GM18868 (cell line): Measurements from ENCODE around the gene LRMDA.

ENCODE experiments used
- ATAC-seq: cut with Tn5 transposase; IDR thresholded peaks from one replicate; pipeline ENCODE4 v1.9.1; 2021; ENCODE audit warnings: mild to moderate bottlenecking, moderate library complexity; ENCODE audit not compliant: unreplicated experiment

LRMDA gene

DNA sequence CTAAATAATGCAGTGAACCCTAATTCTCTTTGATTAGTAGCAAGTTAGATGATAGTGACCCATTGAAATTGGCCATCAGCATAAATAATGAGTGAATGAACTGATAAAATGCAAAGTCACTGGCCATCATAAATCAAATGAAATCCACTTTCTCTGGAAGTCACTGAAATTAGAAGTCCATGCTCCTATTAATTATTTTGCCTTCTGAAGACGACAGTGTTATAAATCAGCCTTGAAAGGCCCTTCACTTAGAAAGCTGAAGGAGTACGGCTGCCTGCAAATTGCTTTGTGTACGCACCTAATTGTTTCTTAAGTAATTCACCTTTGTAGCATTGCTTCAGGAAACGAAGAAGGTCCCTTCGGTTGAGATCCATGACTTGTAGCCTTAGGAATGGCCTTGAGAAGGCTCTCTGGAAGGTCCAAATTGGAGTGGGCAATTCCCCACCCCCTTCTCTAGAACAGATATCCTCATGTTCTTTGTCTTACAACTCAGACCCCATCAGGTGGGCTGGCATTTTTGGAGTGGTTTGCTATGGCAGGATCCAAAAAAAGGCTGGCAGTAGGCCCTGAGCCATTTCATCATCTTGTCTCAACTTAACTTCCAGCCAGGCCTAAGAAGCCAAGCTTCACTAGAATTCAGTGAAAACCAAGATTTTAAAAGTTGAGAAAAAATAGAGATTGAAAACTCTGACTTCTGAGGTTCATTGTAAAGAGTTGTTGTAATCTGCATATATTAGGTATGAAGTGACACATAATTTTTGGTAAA lies 420.3 kb downstream of the LRMDA start:
- ATAC-seq: no peak

- ATAC-seq: no peak
Observed at GRCh38 chr10:75852851-75853484, 421.5 kb downstream of the LRMDA start.

GRCh38 chr10:75857269-75857846 lies 425.9 kb downstream of the LRMDA start:
- ATAC-seq: no peak

DNA sequence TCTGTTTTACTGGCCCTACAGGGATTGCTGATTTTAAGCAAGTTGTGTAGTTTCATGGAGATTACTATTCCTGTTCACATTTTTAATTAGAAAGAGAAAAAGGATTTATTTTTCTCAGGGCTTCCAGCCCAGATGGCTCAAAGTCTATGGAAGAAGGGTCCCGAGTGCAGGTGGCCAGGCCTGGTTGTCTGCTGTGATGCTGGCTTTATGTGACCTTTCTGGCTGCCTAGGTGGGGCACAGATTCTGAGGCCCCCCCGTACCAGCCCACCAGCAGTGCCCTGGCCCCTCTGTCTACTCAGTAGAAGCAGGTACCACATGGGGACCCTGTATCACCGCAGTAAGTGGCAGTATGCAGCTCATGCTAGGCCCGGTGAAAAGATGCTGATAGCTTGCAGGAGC lies 426.5 kb downstream of the LRMDA start:
- no peak for ATAC-seq

DNA sequence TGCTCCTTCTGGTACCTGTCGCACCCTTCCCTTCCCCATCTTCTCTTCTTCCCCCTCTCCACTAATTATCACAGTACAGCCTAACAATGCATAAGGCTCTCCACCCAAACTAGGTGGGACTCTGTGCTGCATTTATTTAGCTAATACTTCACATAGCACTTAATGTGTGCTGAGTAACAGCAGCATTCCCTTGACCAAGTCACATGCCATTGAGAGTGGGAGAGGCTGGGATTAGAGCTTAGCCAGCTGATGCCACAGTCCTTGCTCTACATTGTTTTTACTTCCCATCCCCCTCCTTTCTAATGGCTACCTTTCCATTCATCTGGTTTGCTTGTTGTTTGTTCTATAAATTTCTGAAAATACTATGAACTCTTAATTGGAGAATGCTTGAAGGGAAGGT lies 426.9 kb downstream of the LRMDA start:
- ATAC-seq: no peak

DNA sequence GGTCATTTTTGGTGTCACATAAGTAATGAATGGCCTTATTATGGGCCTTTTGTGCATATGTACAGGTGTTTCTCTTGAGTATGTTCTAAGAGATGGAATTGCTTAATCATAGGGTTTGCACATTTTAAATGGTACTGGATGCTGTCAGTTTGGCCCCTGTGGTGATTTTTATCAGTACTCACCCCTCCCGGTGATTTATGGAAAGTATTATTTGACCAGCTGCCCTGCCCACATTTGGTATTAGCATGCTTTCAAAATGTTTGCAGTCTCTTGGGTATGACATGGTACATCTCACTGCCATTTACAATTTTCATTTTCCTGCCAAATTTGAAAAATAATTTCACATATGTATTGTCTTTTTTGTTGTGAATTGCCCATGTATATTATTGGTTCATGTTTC lies 427.7 kb downstream of the LRMDA start:
- no peak for ATAC-seq

DNA sequence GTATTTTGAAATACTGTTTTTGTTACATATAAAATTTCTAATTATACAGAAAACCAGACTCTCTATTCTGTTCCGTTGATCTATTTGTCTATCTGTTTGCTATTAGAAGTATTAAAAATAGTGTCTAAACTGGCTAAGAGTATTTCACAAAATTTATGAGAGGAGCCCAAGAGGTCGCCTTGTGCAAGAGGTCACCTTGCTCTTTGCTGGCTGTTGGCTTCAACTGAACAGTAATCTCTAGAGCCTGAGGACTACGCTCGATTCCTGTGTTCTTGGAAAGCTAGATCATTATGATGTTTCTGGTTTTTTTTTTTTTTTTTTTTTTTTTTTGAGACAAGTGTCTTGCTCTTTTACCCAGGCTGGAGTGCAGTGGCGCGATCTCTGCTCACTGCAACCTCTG lies 428.6 kb downstream of the LRMDA start:
- no peak for ATAC-seq

- ATAC-seq: no peak
Observed at GRCh38 chr10:75861582-75861981, 430.2 kb downstream of the LRMDA start.

- ATAC-seq: no peak
Observed at GRCh38 chr10:75862935-75863334, 431.5 kb downstream of the LRMDA start.

GRCh38 chr10:75864717-75865116 lies 433.3 kb downstream of the LRMDA start:
- no peak for ATAC-seq

DNA sequence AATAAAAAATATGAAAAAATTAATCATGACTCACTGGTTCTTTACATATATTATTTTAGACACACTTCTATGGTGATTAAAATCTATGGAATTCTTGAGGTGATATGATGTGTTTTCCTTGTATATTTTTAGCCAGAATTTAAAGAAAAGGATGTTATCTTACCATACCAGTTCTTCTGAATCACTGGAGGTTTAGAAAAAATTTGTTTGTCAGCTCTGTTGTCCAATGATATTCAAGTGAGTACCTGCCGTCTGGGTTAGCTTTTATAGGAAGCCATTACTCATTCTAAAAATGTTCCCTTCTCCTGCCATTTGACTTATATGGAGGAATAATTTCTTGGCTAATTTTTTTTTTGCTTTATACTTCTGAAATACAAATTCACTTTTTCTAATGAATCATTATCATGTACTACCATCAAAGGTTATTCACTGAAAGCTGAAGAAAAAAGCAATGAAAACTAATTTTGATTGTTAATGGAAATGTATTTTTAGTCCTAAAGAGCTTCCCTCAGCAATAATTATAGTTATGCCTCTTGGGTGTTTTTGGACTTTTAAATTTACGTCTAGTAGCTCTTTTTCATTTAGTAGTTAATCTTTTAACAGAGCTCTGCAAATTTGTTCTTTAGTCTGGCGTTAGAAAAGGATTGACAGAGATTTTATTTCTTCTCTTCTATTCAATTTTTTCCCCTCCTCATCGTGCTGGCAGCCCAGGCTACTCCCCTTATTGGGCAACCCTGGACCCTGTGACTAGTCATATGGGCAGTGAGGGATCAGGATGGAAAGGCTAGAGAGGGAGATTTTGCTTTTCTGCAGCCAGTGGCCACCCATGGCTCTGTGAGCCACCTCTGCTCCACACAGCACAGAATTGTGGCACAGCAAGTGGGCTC lies 434.2 kb downstream of the LRMDA start:
- no peak for ATAC-seq

GRCh38 chr10:75866300-75866625 lies 434.8 kb downstream of the LRMDA start:
- no peak for ATAC-seq

GRCh38 chr10:75866731-75867130 lies 435.3 kb downstream of the LRMDA start:
- no peak for ATAC-seq

GRCh38 chr10:75868574-75868973 lies 437.1 kb downstream of the LRMDA start:
- no peak for ATAC-seq

GRCh38 chr10:75870039-75870645 lies 438.7 kb downstream of the LRMDA start:
- no peak for ATAC-seq

DNA sequence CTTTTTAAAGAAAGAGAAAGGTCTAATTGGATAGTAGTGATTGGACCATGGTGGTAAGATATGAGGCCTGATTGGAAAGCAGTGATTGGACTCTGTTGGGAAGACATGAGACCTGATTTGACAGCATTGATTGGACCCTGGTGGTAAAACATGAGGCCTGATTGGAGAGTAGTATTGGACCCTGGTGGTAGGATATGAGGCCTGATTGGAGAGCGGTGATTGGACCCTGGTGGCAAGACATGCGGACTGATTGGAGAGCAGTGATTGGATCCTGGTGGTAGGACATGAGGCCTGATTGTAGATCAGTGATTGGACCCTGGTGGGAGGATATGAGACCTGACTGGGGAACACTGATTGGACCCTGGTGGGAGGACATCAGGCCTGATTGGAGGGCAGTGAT lies 444.3 kb downstream of the LRMDA start:
- ATAC-seq: no peak

DNA sequence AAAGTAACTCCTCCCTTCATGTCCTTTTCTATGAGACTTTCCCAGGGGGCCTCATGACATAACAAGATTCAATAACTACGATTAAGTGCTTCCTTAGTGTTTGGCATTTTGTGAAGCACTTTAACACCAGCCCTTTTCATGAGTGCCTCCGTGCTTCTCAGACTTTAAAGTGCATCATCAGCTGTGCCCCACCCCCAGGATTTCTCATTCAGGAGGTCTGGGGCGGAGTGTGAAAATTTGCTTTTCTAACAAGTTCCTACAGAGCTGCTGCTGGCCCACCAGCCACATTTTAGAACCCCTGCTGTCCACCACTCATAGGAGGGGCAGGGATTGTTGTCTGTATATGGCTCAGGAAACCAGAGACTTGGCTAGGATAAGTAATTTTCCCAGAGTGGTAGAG lies 445.3 kb downstream of the LRMDA start:
- ATAC-seq: no peak

GRCh38 chr10:75877877-75878276 lies 446.5 kb downstream of the LRMDA start:
- ATAC-seq: no peak

DNA sequence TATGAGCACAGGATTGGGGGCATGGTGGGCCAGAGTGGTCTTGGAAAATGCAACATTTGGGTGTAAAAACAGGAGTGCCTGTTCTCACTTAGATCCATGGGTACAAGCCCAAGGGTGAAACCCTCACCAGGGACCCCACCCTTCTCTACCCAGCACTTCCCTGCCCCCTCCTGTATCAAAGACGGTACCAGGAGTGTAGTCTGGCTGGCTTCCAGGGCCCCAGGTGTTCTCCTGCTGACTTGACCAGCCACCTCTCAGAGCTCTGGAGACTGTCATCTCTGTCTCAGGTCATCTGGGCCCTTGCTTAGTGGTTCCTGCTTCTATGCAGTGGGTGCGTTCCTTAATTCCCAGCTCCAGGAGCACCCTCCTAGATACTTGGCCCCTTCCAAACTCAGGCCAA lies 447.2 kb downstream of the LRMDA start:
- no peak for ATAC-seq

GRCh38 chr10:75880031-75880775 lies 448.8 kb downstream of the LRMDA start:
- no peak for ATAC-seq
